GM21619 (cell line): Measurements from ENCODE around the gene RIPK4.
"Not testable (repeated sequence)": the region's sequence is repeated elsewhere in the genome, so short reads cannot be mapped to it uniquely, and the experiment has no call there.

Experiments used
- ATAC-seq: cut with Tn5 transposase; IDR thresholded peaks from one replicate; pipeline ENCODE4 v1.9.1; 2021; ENCODE audit not compliant: unreplicated experiment

The RIPK4 gene

DNA sequence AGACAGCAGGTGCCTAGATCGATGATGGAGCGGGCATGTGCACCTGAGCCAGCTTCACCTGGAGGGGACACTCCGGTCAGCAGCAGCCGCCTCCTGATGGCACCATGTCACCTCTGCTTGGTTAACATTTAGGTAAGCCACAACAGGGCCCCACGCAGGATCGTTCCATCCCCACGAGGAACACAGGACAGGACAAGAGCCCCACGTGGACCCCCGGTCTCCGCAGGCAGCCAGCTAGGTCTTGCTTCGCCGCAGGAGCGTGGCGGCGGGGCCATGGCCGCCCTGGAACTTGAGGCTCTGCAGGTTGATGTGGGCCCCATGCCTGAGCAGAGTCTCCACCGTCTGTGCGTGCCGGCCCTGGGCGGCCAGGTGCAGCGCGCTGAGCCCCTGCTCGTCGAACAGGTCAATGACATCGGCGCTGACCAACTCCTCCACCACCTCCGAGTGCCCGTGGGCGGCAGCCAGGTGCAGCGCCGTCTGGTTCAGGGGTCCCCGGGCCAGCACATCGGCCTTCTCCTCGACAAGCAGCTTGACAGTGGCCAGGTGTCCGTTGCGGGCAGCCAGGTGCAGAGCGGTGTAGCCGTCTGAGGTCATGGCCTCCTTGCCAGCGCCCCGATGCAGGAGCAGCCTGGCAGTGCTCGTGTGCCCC, 26.1 kb downstream of the RIPK4 start:
- ATAC-seq, result no peak

DNA sequence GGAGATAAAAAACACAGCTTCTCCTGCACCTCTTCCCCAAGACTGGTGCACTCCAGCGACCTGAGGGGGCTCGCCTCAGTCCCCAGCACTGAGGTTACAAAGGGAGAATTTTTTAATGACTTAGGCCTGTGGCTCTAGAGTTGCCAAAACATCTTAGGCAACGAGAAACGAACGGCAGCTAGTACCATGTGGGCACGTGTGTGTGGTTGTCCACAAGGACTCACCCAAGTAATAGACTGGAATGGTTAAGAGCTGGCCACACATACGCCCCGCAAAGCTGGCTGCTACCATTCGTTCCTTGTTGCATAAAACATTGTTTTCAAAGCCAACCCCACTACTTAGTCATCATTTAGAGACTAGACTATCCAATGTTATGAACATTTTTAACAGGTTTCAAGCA, 26.9 kb downstream of the RIPK4 start:
- no peak for ATAC-seq

DNA sequence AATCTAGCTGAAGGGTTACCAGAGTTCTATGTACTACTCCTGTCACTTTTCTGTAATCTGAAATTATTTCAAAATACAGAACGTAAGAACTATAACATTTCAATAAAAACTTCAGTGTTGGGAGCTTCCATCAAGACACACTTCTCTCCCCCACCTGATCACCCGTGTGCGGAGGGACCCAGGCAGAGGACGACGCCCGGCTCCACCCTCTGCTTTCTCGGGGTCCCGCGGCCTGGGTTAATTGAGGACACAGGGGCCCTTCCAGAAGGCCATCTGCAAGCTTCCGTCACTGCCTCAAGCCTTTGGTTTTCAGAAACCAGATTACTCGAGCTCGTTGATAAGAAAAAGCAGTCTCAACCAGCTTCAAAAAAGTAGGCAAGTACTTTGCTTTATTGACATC, 27.8 kb downstream of the RIPK4 start:
- ATAC-seq, result no peak

DNA sequence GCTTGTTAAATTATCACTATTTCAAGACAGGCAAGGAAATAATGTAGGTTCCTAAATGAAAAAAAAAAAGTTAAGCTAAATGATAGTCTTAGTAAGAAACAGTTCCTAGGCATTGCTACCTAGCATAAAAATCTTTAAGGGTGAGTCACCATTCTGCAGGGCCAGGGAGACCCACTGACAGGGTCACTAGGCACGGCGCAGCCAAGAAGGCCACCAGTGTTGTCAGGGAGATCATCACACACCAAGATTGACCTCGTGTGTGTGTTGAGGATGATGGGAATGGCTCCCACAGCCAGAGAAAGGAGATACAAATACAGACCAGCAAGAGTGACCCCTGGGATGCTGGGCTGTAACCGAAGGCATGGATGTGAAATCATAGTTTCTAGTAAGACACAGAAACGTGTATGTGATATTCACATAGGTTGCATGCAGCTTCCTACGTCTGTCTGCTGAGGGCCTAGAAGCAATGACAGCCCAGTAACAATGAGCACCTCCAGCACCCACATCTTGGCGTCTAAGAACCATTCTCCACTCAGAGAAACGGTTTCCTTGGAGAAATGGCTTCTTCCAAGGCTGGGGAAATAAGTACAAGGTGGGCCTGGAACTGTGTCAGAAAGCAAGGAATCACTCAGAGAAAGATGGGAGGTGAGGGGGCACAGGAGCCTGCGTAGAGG, 29.1 kb downstream of the RIPK4 start:
- ATAC-seq, result no peak

DNA sequence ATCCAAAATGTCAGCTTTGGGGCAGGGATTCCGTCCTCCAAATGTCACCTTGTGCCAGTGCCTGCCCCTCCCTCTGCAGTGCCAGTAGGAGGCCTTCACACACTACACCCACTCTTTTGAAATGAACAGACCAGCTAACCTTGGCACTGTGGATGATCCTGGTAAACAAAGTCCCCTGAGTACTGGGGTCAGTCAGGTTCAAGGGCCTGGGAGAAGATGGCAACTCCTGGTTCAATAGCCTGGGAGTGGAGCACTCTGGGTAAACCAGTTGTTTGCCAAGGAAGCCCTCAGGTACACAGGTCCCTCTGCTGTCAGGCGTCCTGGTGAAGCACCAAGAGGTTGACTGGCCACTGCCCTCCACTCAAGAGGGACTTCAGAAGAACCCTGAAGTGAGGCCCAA, 30.4 kb downstream of the RIPK4 start:
- ATAC-seq, result no peak

DNA sequence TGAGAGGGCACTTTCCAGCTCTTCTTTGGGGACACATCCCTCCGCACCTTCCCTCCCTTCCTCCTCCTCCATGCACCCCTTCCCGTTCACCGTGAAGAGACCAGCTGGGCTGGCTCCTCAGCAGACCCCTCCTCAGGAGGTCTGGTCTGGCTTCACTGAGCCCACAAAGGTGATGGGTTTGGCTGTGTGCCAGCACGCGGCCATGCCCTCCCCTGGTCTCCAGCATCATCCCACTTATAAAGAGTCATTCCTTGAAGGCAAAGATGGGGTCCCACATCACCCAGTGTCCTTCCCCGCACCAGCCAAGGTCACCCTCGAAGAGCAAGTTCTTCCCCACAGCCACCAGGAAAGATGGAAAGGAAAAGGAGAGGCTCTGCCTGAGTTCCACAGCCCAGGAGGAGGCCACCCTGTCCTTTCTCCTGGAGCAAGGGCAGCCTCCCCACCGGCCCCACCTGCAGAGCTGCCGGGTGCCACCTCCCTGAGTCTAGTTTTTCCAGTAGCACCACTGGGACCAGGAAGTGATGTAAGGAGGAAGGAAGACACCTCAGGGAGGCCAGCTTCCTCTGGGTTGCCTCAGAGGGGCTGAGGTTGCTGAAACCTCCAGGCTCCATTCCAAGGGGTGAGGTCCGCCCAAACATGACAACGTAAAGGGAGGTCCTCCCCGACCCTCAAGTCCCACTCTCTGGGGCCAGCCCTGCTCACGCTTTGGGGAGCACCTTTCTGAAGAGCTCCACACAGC, 32.7 kb downstream of the RIPK4 start:
- no peak for ATAC-seq

DNA sequence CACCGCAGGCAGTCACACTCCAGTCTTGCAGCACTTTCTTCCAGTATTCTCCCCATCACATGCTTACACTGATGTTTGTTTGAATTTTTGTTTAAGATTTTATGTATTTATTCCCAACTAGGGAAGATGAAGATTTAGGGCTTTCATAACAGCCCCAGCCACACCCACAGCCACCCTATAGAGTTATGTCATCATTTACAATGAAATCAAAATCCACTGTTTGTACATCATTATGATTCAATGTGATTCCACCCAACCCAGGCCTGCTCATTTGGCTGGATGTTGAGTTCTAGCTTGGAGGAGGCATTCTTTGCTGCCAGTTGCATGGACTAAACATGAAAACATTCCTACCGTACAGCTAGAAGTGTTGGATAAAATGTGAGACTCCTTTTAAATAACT, 35.8 kb downstream of the RIPK4 start:
- no peak for ATAC-seq

DNA sequence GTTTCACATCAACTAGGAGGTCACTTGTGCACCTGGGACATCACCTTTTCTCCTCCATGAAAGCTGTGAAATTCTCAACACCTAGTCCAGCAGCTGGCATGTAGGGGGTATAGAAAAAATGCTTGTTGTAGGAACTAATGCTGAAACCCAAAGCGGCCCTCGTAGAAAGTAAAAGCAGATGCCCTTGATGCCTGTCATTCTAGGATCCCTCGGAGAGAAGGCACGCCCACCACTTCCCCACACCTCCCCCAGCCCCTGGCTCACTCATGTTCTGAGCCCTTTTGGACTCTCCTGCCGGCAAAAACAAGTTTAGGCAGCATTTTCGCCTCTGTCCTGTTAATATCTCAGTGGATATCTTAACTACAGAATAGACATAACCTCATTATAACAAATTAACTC, 36.5 kb downstream of the RIPK4 start:
- no peak for ATAC-seq

DNA sequence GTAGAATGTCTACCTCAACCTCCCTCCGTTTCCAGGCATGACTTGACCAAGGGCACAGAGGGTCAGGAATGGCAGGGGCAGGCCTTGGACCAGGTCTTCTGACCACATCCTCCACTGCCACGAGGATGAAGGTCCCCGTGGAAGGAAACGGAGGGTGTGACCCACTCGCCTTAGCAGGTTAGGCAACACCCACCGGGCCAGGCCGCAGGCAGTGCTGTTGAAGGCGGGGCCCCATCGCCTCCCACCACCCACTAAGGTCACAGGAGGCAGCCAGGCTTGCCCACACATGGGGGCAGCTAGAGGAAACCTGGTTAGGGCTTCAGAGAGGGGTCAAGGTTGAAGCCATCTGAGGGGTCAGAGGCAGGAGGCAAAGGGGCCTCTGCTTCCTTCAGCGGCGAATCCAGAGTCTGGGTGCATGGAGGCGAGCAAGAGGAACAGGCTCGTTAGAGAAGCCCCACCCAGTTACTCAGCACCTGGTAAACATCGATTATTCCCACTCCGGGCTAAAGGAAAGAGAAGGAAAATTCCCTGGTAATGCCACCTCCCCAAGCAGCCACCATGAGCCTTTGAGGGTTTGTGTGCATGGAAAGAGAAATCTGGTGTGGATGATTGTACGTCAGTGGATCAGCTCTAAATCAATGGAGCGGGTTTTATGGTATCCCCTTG, 37.0 kb downstream of the RIPK4 start:
- ATAC-seq, result no peak

DNA sequence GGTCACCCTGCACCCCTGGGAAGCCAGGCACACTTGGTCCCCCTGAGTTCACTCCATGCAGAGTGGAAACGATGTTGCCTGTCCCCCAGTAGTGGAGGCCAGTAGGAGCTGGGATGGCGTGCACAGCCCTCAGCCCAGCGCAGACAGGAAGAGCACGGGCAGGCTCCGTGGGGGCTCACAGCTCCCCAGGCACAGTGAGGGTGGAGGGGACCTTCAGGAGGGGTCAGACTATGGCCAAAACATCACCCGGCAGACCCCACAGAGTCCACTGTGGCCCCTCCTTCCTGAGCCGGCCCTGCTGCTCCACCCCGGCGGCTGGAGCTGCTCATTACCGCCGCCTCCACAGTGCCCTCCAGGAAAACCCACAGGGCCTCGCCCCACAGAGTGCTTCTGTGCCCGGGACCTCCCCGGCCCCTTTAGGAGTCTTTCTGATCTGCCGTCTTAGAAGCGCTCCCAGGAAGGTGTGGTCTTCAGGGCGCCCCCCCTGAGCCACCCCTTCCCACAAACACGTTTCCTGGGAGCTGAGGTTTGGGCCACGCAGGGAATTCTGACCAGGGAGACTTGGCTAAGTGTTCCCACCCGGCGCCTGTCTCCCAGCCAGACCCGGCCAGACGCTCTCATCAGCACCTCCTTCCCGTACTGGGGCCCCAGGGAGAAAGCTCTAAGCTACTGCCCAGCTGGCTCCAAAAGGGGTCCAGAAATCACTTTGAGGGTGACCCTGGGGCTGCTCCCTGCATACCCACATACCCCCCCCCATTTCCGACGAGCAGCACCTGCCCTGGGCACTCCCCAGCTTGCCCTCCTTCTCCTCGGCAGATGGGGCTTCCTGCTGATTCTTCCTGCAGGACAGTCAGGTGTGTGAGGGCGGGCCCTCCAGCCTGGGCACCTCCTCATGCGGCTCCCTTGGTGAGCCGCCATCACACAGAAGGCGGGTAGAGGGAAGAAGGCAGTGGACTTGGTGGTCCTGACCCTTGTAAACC, 38.8 kb downstream of the RIPK4 start:
- ATAC-seq, result no peak

DNA sequence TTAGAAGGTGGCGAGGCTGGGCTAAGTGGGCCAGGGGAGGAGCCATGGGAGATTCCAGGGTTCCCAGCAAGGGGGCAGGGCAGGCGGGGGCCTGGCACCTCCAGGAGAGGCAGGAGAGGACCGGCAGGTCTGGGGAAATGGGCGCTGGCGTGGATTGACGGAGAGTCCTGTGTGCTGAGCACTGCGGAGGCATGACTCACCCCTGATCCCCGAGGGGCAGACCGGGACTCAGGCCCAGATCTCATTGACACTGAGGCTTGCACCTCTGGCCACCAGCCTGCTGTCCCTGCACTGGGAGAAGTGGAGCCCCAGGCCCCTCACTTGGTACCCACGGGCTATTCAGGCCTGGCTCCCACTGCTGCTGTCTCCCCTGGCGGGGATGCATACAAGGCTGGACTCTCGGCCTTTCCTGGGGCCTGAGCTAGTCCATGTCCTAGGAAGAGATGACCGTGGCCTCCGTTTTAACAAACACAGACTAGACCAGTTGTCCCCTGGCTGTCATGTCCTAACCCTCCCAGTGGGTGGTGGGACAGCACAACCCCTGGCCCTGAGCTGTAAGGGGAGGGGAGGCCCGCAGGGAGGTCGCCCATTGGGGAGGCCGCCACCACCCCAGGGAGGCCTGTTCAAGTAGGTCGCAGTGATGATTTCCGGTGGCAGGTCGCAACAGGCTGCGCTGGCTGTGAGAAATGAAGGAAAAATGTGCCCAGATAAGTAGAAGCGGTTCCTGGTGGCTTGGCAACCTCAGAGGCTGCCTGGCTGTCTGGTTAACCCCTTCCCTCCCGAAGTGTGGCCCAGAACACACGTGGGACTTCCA, 39.7 kb downstream of the RIPK4 start:
- no peak for ATAC-seq

DNA sequence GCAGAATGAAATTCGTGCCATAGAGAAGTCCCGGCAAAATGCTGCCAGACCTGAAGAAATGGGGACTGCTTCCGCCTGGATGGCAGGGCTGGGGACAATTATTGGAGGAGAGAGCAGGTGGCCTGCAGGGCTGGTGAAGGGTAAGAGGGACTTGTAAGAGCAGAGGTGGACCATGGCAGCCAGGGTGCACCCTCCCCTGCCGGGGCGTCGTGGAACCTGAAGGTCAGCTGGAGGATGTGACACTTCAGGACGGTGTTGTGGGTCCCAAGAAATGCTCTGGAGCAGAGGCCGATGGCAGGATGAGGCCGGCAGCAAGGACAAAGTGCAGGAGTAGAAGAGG, 40.3 kb downstream of the RIPK4 start:
- no peak for ATAC-seq

DNA sequence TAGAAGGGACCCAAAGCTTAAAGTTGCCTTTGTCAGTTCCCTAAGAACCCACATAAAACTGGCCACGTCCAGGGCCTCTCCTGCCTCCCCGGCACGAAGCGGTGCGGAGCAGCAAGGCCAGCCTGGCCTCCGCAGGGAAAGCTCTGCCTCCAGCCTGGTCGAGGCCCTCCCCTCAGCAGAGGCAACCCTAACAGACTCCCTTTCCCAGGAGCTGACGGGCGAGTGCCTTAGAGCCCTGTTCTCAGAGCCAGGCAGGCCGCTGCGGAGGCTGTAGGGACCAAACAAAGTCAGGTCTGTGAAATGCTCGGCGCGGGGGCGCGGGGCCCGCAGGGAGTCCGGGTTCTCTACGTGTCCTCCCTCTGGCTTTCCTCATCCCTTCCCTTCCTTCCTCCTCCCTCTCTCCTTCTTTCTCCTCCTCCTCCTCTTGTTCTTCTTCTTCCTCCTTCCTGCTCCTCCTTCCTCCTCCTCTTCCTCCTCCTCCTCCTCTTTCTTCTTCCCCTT, 40.7 kb downstream of the RIPK4 start:
- ATAC-seq, result no peak

DNA sequence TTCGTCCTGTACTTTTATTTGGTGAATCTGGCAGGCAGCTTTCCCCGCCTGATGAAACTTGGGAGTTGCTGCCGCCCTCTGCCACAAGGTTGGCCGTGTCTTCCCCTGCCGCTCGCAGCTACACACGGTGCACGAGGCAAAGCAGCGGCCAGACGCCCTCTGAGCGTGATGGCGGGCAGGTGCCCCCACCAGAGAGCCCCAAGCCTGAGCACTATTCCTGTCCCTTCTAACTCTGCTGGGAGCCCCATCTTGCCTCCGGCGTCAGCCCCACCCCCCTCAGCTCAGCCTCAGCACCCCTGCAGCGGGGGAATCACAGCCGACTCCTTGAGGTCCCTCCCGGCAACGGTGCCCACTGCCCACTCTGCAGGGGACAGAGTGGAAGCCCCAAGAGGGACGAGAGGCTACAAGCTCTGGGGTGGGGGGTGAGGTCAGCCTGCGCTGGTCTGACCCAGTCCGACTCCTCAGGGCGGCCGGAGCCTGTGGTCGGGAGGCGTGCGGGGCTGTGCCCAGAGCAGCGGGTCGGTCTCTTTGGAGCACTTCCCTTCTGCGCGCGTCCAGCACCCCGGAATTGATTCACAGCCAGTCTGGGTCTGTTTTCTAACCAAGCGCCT, 41.3 kb downstream of the RIPK4 start:
- ATAC-seq, result no peak

DNA sequence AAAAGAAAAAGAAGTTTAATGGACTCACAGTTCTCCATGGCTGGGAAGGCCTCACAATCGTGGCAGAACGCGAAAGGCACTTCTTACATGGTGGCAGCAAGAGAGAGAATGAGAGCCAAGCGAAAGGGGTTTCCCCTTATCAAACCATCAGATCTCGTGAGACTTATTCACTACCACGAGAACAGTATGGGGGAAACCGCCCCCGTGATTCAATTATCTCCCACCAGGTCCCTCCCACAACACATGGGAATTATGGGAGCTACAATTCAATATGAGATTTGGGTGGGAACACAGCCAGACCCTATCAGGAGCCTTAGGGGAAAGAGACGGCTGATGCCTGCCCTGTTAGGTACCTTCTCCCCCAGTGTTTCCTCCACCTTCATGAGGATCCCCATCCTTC, 43.0 kb downstream of the RIPK4 start:
- not testable (repeated sequence) for ATAC-seq

DNA sequence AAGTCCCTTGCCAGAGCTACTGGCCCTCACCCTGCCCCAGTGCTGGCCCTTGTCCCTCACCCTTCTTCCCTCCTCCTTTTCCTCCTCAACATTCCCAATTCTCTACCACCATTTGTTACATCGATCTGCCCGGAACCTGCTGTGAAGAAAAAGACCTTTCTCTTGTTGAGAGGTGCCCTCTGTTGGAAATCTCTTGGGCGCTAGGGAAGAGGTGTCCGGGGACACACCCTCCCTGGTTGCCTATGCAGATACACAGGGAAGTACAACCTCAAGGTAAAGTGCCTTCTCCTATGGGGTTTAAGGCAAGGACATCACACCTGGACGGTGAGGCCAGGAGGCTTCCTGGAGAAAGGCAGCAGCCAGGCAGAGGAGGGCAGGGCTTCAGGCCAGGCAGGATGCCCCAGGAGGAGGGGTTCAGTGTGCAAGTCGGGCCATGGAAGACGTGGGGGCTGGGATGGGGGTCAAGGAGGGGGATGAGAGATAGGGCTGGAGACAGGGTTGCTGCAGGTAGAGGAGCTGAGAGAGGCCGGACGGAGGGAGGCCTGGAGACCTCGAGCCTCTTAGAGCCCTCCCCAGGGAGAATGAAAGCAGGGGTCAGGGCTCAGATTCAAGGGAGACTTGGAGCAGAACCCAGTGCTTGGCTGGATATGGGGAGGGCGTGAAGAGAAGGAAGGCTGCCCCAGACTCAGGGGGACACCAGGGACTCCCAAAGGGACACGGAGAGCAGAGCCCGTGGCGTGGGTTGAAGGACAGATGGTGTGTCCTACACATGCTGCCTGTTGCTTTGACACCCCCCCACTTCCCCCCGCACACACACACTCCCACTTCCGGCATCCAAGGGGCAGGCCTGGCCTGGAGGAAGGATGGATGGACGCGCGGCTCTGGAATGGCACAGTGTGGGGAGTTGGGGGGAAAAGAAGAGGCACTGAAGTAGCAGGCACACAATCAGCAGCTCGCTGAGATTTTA, 44.5 kb downstream of the RIPK4 start:
- ATAC-seq, result no peak

DNA sequence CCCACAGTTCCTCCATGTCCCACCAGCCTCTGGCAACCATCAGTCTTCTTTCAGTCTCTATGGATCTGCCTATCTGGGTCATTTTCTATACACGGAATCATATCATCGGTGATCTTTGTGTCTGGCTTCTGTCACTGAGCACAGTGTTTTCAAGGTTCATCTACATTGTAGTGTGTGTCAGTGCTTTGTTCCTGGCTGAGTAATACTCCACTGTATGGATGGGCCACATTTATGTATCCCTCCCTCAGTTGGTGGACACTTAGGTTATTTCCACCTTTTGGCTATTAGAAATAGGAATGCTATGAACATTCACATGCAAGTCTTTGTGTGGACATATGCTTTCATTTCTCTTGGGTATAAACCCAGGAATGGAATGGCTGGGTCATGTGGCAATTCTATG, 46.6 kb downstream of the RIPK4 start:
- no peak for ATAC-seq

DNA sequence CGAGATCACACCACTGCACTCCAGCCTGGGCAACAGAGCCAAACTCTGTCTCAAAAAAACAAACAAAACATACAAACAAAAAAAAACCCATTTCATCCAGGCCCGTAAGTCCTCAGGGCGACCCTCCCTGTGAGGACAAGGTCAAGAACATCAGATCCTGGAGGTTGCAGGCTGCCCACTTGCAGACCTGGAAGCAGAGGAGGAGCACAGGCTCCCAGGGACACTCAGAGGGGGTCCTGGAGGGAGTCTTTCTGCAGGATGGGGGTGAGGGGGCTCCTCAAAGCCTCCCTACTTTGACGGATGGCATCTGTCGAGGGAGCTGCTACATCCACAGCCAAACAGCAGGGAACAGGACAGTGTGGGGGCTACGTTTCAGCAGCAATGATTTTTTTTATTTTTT, 47.2 kb downstream of the RIPK4 start:
- no peak for ATAC-seq
